GM18873 (cell line): ENCODE data around the gene SLC39A9.
"Not testable (repeated sequence)": the region's sequence is repeated elsewhere in the genome, so short reads cannot be mapped to it uniquely, and the experiment has no call there.

Experiments used
- ATAC-seq: cut with Tn5 transposase; IDR thresholded peaks from one replicate; pipeline ENCODE4 v1.9.1; 2021; ENCODE audit warnings: mild to moderate bottlenecking, moderate library complexity, moderate number of reproducible peaks; ENCODE audit not compliant: unreplicated experiment, low FRiP score

The SLC39A9 gene

DNA sequence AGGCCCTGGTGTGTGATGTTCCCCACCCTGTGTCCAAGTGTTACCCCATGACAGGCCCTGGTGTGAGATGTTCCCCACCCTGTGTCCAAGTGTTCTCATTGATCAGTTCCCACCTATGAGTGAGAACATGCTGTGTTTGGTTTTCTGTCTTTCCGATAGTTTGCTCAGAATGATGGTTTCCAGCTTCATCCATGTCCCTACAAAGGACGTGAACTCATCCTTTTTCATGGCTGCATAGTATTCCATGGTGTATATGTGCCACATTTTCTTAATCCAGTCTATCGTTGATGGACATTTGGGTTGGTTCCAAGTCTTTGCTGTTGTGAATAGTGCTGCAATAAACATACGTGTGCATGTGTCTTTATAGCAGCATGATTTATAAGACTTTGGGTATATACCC, 17.6 kb downstream of the SLC39A9 start:
- not testable (repeated sequence) for ATAC-seq

DNA sequence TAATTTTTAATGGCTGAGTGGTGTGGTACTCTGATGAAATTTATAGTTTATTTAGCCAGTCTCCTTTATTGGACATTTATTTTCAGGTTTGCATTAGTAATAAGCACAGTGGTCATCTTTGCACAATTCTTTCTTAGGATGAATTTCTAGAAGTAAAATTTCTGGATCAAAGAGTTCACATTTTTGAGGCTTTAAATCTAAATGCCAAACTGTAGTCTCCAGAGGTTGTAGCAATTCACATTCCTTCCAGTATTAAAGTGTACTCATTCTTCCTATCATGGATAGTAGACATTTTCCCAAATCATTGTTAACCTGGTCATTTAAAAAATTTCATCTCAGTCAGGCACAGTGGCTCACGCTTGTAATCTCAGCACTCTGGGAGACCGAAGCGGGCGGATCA, 24.8 kb downstream of the SLC39A9 start:
- no peak for ATAC-seq

DNA sequence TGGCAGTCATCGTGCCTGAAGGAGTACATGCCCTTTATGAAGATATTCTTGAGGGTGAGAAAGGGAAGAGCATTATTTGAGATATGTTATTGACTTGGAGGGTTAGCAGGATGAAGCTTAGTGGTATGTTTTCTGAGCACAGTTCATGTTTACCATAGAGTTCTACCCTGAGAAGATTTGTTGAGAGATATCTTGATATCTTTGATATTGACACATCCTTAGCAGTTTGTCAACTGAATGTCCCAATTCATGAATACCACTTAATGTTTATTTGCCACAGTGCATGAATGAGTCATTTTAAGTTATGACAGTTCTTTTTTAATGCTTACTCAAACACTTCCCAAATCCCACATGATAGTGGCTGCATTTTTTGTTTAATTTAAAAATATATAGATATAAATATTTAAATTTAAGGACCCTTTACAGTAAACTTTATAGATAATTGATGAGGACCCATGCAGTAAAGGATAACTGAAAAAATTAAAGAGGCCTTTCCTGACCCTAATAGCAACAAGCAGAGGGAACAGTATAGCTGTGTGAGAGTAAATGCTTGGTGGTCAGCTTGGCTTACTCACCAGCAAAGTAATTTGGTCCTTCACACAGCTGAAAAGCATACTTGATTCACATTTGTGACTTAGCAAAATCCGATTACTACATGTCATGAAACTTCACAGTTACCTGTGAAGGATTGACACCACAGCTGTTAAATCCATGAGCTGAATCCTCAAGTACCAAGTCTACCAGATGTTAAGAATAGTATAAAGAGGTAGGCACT, 25.8 kb downstream of the SLC39A9 start:
- no peak for ATAC-seq

DNA sequence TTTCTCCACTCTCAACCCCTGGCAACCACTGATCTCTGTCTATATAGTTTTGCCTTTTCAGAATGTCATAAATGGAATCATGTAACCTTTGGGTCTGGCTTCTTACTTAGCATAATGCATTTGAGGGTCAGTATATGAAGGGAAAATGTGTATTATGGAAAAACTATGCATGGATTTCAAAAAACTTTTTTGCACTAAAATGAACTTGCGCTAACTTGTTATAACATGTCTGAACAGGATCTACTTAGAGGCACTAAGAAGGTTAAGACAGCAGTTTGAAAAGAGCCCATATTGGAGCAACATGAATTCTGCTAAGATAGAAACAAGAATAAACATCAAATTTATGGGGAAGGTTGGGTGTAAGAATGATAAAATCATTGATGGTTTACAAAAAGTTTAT, 29.1 kb downstream of the SLC39A9 start:
- no peak for ATAC-seq

DNA sequence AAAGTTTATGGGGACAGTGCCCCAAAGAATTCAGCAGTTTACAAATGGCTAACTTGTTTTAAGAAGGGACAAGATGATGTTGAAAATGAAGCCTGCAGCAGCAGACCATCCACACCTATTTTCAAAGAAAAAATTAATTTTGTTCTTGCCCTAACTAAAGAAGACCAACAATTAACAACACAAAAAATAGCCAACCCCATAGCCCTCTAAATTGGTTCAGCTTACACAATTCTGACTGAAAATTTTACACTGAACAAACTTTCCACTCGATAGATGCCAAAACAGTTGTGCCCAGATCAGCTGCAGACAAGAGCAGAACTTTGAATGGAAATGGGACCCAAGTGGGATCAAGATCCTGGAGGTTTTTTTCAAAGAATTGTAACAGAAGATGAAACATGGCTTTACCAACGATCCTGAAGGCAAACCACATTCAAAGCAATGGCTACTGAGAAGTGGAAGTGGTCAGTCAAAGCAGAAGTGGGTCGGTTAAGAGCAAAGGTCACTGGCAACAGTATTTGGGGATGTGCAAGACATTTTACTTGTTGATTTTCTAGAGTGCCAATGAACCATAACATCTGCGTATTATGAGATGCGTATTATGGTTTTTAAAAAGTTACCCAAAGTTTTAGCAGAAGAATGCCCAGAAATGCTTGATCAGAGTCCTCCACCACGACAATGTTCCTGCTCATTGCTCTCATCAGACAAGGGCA, 30.0 kb downstream of the SLC39A9 start:
- no peak for ATAC-seq

DNA sequence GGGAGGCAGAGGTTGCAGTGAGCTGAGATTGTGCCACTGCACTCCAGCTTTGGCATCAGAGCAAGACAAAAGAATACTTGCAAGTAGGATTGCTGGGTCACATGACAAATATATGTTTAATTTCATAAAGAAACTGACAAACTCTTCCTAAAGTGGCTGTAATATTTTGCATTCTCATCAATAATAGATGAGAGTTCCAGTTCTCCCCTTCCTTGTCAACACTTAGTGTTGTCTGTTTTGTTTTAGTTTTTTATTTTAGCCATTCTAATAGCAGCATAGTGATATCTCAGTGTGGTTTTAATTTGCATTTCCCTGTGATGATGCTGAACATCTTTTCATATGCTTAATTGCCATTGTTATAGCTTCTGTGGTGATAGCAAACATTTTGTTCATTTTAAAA, 31.2 kb downstream of the SLC39A9 start:
- no peak for ATAC-seq

DNA sequence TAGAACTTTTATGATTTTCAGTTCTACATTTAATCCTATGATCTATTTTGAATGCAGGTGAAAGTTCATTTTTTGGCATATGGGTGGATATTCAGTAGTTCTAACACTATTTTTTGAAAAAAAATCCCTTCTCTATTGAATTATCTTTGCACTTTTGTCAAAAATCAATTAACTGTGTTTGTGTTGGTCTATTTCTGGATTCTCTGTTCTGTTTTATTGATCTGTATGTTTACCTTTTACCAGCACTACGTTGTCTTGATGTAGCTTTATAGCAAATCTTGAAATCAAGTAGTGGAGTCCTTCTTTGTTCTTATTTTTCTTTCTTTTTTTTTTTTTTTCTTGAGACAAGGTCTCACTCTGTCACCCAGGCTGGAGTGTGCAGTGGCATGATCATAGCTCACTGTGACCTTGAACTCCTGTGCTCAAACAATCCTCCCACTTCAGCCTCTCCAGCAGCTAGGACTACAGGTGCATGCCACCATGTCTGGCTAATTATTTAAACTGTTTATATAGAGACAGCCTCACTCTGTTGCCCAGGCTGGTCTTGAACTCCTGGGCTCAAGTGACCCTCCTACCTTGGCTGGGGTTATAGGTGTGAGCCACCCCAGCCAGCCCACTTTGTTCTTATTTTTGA, 31.9 kb downstream of the SLC39A9 start:
- ATAC-seq = no peak

DNA sequence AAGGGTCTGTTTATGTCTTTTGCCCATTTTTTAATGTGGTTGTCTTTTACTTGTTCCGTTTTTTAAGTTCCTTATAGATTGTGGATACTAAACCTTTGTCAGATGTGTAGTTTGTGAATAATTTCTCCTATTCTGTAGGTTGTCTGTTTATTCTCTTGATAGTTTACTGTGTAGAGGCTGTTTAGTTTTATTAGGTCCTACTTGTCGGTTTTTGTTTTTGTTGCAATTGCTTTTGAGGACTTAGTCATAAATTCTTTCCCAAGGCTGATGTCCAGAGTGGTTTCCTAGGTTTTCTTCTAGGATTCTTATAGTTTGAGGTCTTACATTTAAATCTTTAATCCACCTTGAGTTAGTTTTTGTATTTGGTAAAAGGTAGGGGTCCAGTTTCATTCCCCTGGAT, 33.9 kb downstream of the SLC39A9 start:
- ATAC-seq = no peak

DNA sequence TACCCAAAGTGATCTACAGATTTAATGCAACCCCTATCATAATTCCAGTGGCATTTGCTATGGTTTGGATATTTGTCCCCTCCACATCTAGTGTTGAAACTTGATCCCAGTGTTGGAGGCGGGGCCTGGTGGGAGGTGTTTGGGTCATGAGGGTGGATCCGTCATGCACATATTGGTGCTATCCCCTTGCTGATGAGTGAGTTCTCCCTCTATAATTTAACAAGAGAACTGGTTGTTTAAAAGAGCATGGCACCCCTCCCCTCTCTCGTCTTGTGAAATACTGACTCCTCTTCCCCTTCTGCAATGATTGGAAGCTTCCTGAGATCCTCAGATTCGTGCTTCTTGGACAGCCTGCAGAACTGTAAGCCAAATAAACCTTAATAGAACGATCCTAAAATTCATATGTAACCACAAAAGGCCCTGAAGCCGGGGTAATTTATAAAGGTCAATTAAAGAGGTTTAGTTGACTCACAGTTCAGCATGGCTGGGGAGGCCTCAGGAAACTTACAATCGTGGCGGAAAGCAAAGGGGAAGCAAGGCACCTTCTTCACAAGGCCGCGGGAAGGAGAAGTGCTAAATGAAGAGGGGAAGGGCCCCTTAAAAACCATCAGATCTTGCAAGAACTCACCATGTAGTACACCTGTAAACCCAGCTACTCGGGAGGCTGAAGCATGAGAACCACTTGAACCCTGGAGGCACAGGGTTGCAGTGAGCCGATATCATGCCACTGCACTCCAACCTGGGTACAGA, 41.2 kb downstream of the SLC39A9 start:
- ATAC-seq = no peak

DNA sequence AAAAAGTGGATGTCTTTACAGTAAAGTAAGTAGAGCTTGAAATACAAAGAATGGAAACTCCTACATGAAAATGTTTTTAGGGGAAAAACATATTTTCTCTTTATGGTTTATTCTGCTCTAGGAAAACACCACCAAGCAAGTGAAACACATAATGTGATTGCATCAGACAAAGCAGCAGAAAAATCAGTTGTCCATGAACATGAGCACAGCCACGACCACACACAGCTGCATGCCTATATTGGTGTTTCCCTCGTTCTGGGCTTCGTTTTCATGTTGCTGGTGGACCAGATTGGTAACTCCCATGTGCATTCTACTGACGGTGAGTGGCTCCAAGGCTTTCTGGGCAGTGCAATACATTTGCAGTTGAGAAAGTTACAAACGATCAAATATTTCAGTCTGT, 43.5 kb downstream of the SLC39A9 start:
- no peak for ATAC-seq

DNA sequence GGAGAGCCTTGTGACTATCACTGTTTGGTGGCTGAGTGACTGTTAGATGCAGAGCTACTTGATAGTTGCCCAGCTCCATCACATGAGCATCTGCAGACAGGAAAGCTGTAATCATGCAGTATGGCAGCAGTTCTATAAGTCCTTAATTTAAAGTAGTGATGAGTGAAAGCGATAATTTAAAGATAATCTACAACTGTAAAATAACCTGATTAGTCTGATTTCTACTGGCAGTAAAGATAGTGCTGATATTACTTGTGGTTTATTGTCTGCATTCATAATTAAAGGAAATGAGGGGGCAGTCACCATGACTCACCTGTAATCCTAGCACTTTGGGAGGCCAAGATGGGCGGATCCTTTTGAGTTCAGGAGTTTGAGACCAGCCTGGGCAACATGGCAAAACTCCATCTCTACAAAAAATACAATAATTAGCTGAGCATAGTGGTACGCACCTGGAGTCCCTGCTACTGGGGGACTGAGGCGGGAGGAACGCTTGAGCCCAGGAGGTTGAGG, 44.9 kb downstream of the SLC39A9 start:
- ATAC-seq = no peak

DNA sequence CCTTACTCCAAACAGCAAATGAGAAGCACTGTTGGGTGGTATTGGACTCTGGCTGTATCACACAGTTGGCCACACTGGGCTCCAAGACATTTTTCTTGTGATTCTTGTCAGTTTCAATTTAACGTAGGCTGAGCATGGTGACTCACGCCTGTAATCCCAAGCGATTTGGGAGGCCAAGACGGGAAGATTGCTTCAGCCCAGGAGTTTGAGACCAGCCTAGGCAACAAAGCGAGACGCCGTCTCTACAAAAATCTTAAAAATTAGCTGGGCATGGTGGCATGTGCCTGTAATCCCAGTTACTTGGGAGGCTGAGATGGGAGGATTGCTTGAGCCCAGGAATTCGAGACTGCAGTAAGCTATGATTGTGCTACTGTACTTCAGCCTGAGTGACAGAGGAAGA, 50.7 kb downstream of the SLC39A9 start:
- ATAC-seq = no peak

DNA sequence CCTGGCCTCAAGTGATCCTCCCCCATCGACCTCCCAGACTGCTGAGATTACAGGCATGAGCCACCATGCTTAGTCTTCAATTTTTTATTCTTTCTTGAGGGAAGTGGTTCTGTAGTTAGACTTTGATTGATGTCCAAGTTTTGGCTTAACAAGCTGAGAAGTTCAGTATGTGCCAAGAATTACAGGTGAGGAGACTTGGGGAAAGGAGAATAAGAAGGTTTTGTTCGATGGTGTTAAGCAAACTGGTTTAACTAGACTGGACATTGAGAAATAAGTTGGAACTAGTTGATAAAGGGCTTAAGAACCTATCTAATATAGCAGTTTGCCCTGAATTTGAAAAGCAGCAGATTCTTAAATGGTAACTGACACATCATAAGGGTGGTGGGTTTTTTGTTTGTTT, 53.4 kb downstream of the SLC39A9 start:
- ATAC-seq = no peak

DNA sequence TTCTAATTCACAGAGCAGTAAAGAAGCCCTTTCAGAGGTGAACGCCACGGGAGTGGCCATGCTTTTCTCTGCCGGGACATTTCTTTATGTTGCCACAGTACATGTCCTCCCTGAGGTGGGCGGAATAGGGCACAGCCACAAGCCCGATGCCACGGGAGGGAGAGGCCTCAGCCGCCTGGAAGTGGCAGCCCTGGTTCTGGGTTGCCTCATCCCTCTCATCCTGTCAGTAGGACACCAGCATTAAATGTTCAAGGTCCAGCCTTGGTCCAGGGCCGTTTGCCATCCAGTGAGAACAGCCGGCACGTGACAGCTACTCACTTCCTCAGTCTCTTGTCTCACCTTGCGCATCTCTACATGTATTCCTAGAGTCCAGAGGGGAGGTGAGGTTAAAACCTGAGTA, 59.9 kb downstream of the SLC39A9 start:
- no peak for ATAC-seq

DNA sequence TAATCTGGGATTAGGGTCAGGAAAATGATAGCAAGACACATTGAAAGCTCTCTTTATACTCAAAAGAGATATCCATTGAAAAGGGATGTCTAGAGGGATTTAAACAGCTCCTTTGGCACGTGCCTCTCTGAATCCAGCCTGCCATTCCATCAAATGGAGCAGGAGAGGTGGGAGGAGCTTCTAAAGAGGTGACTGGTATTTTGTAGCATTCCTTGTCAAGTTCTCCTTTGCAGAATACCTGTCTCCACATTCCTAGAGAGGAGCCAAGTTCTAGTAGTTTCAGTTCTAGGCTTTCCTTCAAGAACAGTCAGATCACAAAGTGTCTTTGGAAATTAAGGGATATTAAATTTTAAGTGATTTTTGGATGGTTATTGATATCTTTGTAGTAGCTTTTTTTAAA, 60.6 kb downstream of the SLC39A9 start:
- ATAC-seq = no peak

DNA sequence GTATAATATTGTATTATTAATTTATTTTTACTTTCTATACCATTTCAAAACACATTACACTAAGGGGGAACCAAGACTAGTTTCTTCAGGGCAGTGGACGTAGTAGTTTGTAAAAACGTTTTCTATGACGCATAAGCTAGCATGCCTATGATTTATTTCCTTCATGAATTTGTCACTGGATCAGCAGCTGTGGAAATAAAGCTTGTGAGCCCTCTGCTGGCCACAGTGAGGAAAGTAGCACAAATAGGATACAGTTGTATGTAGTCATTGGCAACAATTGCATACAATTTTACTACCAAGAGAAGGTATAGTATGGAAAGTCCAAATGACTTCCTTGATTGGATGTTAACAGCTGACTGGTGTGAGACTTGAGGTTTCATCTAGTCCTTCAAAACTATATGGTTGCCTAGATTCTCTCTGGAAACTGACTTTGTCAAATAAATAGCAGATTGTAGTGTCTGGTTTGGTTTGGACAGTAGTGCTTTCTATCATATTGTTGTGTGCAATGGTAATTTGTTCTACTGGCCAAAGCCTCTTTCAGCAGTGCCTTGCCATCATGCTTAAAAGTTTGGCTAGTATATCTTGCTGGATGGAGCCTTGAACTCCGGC, 61.7 kb downstream of the SLC39A9 start:
- no peak for ATAC-seq

DNA sequence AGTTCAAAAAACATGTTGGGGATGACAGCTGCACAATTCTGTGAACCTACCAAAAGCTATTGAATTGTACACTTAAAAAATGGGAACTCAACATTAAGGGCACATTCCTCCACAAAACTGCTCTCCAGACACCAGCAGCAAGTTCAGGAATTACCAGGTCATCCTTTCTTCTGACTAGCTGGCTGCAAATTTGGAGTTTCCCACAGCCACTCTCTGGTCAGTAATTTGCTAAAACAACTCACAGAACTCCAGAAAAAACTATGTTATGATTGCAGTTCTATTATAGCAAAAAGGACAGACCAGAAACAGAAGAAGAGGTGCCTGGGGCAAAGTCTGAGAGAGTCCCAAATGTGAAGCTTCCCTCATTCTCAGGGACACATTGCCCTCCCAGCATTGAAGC, 65.9 kb downstream of the SLC39A9 start:
- no peak for ATAC-seq

DNA sequence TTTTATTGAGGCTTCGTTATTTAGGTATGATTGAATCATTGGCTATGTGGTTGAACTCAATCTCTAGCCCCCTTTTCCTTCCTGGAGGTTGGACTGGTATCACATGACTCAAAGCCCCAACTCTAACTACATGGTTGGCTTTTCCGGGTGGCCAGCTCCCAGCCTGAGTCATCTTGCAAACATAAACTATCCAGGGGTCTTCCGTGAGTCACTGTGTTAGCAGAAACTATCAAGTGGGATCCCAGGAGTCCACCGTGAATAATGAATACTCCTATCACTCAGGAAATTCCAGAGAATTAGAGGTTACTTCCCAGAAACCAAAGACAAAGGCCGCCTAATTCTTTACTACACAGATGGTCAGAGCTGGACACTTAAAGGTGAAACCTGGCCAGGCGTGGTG, 66.3 kb downstream of the SLC39A9 start:
- ATAC-seq = no peak

DNA sequence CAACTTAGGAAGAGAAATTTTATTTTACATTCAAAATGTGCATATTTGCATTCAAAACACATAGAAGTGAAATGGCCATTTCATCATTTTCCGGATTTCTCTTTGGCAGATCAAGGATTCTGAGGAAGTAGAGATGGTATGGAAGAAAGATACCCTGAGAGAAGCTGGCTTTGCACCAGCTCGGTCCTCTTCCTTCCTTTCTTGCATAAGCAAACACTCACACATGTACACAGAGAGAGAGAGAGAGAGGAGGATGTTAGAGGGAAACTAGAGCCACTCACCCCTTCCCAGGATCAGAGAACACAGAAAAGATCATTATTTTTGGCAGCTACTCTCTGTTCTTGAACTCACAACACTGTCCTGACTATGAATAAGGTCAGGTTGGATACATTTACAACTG, 70.5 kb downstream of the SLC39A9 start:
- no peak for ATAC-seq

DNA sequence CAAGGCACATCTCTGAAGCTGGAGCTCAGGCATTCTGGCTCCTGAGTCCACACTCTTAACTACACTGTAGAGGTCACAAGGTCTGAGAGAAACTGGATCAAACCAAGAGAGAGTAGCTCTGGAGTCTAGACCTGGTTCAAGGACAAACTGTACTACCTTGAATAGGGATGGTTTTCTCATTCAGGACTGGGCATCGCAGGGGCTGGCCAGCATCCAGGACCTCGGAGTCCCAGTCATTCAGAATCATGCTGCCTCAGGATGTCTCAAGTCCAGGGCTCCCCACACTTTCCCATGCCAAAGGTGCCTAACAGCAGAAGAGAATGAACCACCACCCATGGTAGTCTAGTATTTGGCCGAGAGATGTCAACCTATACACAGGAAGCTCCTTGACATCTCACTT, 72.9 kb downstream of the SLC39A9 start:
- ATAC-seq = no peak
